H9 (cell line): ENCODE measurements around the gene CLK2. TPM values are rescaled to one million over a fixed set of nuclear protein-coding genes. Genes with fewer than 3 reads are reported as not detected.

Source experiments
- DNase-seq: peaks from one replicate; pipeline ENCODE4 v3.0.0-alpha.2; 2017
- H2AFZ ChIP-seq: one replicate; pipeline ENCODE4 v1.6.1; 2013; ENCODE audit warnings: mild to moderate bottlenecking, low read length, control low read depth, moderate library complexity
- H2AK5ac ChIP-seq: 2 replicates; pipeline ENCODE4 v1.6.1; 2013; ENCODE audit warnings: low read length, control low read depth, mixed read lengths; ENCODE audit not compliant: insufficient read length
- H2BK120ac ChIP-seq: one replicate; pipeline ENCODE4 v1.6.1; 2013; ENCODE audit warnings: low read depth, mild to moderate bottlenecking, low read length, control low read depth, inconsistent platforms; ENCODE audit not compliant: poor library complexity, severe bottlenecking
- H2BK12ac ChIP-seq: 2 replicates; pipeline ENCODE4 v1.6.1; 2013; ENCODE audit warnings: low read length, control low read depth, mixed read lengths, low read depth; ENCODE audit not compliant: insufficient read length
- H2BK15ac ChIP-seq: 2 replicates; pipeline ENCODE4 v1.6.1; 2013; ENCODE audit warnings: low read depth, low read length, control low read depth
- H2BK20ac ChIP-seq: one replicate; pipeline ENCODE4 v1.6.1; 2013; ENCODE audit warnings: low read depth, mild to moderate bottlenecking, low read length, control low read depth, inconsistent platforms; ENCODE audit not compliant: poor library complexity, severe bottlenecking
- H2BK5ac ChIP-seq: 2 replicates; pipeline ENCODE4 v1.6.1; 2013; ENCODE audit warnings: low read length, control low read depth, mixed read lengths; ENCODE audit not compliant: insufficient read length
- H3K14ac ChIP-seq: 2 replicates; pipeline ENCODE4 v1.6.1; 2013; ENCODE audit warnings: low read length, control low read depth; ENCODE audit not compliant: insufficient read depth
- H3K18ac ChIP-seq: 2 replicates; pipeline ENCODE4 v1.6.1; 2013; ENCODE audit warnings: low read depth, mild to moderate bottlenecking, mixed read lengths, low read length, control low read depth; ENCODE audit not compliant: insufficient read length
- H3K23ac ChIP-seq: 2 replicates; pipeline ENCODE4 v1.6.1; 2013; ENCODE audit warnings: low read length, control low read depth, mixed read lengths, low read depth; ENCODE audit not compliant: insufficient read length
- H3K23me2 ChIP-seq: 2 replicates; pipeline ENCODE4 v1.6.1; 2013; ENCODE audit warnings: low read depth, mild to moderate bottlenecking, mixed read lengths, low read length, control low read depth; ENCODE audit not compliant: insufficient read length, poor library complexity, severe bottlenecking
- H3K27ac ChIP-seq: 2 replicates; pipeline ENCODE4 v1.5.1; 2013; ENCODE audit warnings: low read length, control low read depth, mixed read lengths, low read depth; ENCODE audit not compliant: insufficient read length
- H3K27me3 ChIP-seq: 2 replicates; pipeline ENCODE4 v1.6.1; 2013; ENCODE audit warnings: low read length, control low read depth, inconsistent platforms; ENCODE audit not compliant: insufficient read depth
- H3K4ac ChIP-seq: 2 replicates; pipeline ENCODE4 v1.6.1; 2013; ENCODE audit warnings: low read depth, mild to moderate bottlenecking, control low read depth, inconsistent platforms, low read length, moderate library complexity
- H3K4me1 ChIP-seq: 2 replicates; pipeline ENCODE4 v1.6.1; 2013; ENCODE audit warnings: low read length, control low read depth, inconsistent platforms; ENCODE audit not compliant: insufficient read depth
- H3K4me2 ChIP-seq: 2 replicates; pipeline ENCODE4 v1.6.1; 2013; ENCODE audit warnings: low read length, control low read depth, mixed read lengths; ENCODE audit not compliant: insufficient read length, insufficient read depth
- H3K56ac ChIP-seq: 2 replicates; pipeline ENCODE4 v1.6.1; 2013; ENCODE audit warnings: low read depth, mild to moderate bottlenecking, mixed read lengths, low read length, control low read depth; ENCODE audit not compliant: insufficient read length
- H3K79me1 ChIP-seq: 2 replicates; pipeline ENCODE4 v1.6.1; 2013; ENCODE audit warnings: low read depth, mild to moderate bottlenecking, moderate library complexity, low read length, control low read depth, inconsistent platforms; ENCODE audit not compliant: insufficient read depth, poor library complexity, severe bottlenecking
- H3K79me2 ChIP-seq: 2 replicates; pipeline ENCODE4 v1.6.1; 2013; ENCODE audit warnings: low read length, control low read depth, inconsistent platforms; ENCODE audit not compliant: insufficient read depth
- H3K9ac ChIP-seq: 2 replicates; pipeline ENCODE4 v1.6.1; 2013; ENCODE audit warnings: low read length, control low read depth, mixed read lengths; ENCODE audit not compliant: insufficient read length; ENCODE audit errors: extremely low read depth
- H3K9me3 ChIP-seq: one replicate; pipeline ENCODE4 v1.6.1; 2013; ENCODE audit warnings: low read depth, low read length, inconsistent platforms; ENCODE audit not compliant: control insufficient read depth
- H3T11ph ChIP-seq: one replicate; pipeline ENCODE4 v1.6.1; 2013; ENCODE audit warnings: mild to moderate bottlenecking, low read length, control low read depth, inconsistent platforms
- H4K20me1 ChIP-seq: one replicate; pipeline ENCODE4 v1.6.1; 2013; ENCODE audit not compliant: control insufficient read depth, insufficient read length, insufficient read depth
- H4K5ac ChIP-seq: 2 replicates; pipeline ENCODE4 v1.6.1; 2013; ENCODE audit warnings: low read depth, mild to moderate bottlenecking, mixed read lengths, low read length, control low read depth; ENCODE audit not compliant: insufficient read length
- H4K8ac ChIP-seq: replicated peaks from 2 replicates; pipeline ENCODE4 v1.6.1; 2013; ENCODE audit warnings: low read length, control low read depth, mixed read lengths, low read depth; ENCODE audit not compliant: insufficient read length
- H4K91ac ChIP-seq: 2 replicates; pipeline ENCODE4 v1.6.1; 2013; ENCODE audit warnings: low read depth, mild to moderate bottlenecking, moderate library complexity, mixed read lengths, low read length, control low read depth; ENCODE audit not compliant: insufficient read length
- H3K27ac Mint-ChIP-seq, 3 experiments: 2 replicates in 2 of 3; 3 replicates in 1 of 3; pipeline ENCODE4 v1.8.0; 2020 to 2021; ENCODE audit warnings: mixed read lengths in 3 of 3, mild to moderate bottlenecking in 1 of 3, moderate library complexity in 1 of 3
- H3K27me3 Mint-ChIP-seq: 2 replicates; pipeline ENCODE4 v1.8.0; 2021; ENCODE audit warnings: low read depth, mild to moderate bottlenecking, moderate library complexity, mixed read lengths
- H3K36me3 Mint-ChIP-seq, 3 experiments: 2 replicates in 2 of 3; 3 replicates in 1 of 3; pipeline ENCODE4 v1.8.0; 2020 to 2021; ENCODE audit warnings: low read depth in 3 of 3, mixed read lengths in 3 of 3; ENCODE audit not compliant: insufficient read depth in 1 of 3
- H3K4me1 Mint-ChIP-seq, 2 experiments: 2 replicates each; pipeline ENCODE4 v1.8.0; 2020; ENCODE audit warnings: mixed read lengths in 2 of 2
- H3K4me3 Mint-ChIP-seq, 2 experiments: 2 replicates in 1 of 2; 3 replicates in 1 of 2; pipeline ENCODE4 v1.8.0; 2020 to 2021; ENCODE audit warnings: mild to moderate bottlenecking in 2 of 2, mixed read lengths in 2 of 2, moderate library complexity in 1 of 2
- H3K9me3 Mint-ChIP-seq, 2 experiments: 2 replicates in 1 of 2; 3 replicates in 1 of 2; pipeline ENCODE4 v1.8.0; 2020; ENCODE audit warnings: mild to moderate bottlenecking in 2 of 2, mixed read lengths in 2 of 2, moderate library complexity in 1 of 2
- CTCF ChIP-seq: fragments of 200-600 bp; sonication (generic); conservative IDR thresholded peaks from 3 replicates; pipeline ENCODE4 v1.8.0; 2021; ENCODE audit warnings: antibody characterized with exemption, mild to moderate bottlenecking
- WGBS: extraction: QIAGEN DNeasy Blood & Tissue Kit; methylation state at CpG from one replicate; pipeline ENCODE4 v1.1.7; 2013; ENCODE audit warnings: missing lambda C conversion rate, low lambda C conversion rate, mixed read lengths; ENCODE audit not compliant: insufficient read length; ENCODE audit errors: extremely low coverage; 5-methylcytosine and 5-hydroxymethylcytosine counted together
- total RNA-seq: library from RNA; stranded (reverse); gene quantifications from 2 replicates; pipeline ENCODE4 v1.2.1, GENCODE V29; 2021

Gene CLK2
- total RNA-seq, 1 experiment from 2014 or later = 77.5 TPM

GRCh38 chr1:155320661-155321617 is 47.6 kb upstream of the CLK2 start, which contains the start of gene RUSC1:
TSS of gene RUSC1 (plus strand) at chr1:155320894. CDS start at chr1:155321774, 880 bp downstream.
- Histone ChIP-seq H2AFZ (no peak within 1 kb of the TSS), H2AK5ac (no peak within 1 kb of the TSS), H3K27ac (no peak within 1 kb of the TSS), H2BK5ac (no peak within 1 kb of the TSS), H3K9ac (no peak within 1 kb of the TSS), H3K23ac (no peak within 1 kb of the TSS), H3K9me3 (no peaks in the 10 kb centered on the region), H3K18ac (no peak within 1 kb of the TSS), H3T11ph (no peak within 1 kb of the TSS), H3K23me2 (peaks cover 31% of the 10 kb centered on the region), H3K4ac (no peak within 1 kb of the TSS), H4K8ac (no peak within 1 kb of the TSS), H3K4me1 (peaks cover 2% of the 10 kb centered on the region; the same call in 1 of the 2 replicates), H4K91ac (no peak within 1 kb of the TSS), H2BK12ac (no peak within 1 kb of the TSS), H2BK15ac (no peak within 1 kb of the TSS), H4K5ac (no peak within 1 kb of the TSS), H3K4me2 (peak within 1 kb of the TSS; percentile 68), H4K20me1 (no peaks in the 10 kb centered on the region), H2BK20ac (no peak within 1 kb of the TSS), H3K27me3 (no peaks in the 10 kb centered on the region), H3K79me1 (no peaks in the 10 kb centered on the region), H3K56ac (no peak within 1 kb of the TSS), H3K79me2 (no peaks in the 10 kb centered on the region), H2BK120ac (no peak within 1 kb of the TSS), H3K14ac (no peak within 1 kb of the TSS)
- H3K4me3 Mint-ChIP-seq = peak within 1 kb of the TSS; percentile 86 to 93
- H3K27me3 Mint-ChIP-seq = no peaks in the 10 kb centered on the region; the same call in 1 of the 2 replicates
- H3K9me3 Mint-ChIP-seq = no peaks in the 10 kb centered on the region
- peak; percentile 91 for DNase-seq
- no peak for TF ChIP-seq CTCF
- WGBS = no CpG with 5 or more reads among the region's 51 CpGs
- peak within 1 kb of the TSS in 2 of 3 experiments; percentile 59 to 77; a peak in 5 of 7 replicates for H3K27ac Mint-ChIP-seq
- H3K36me3 Mint-ChIP-seq = peaks cover 14 to 25% (median 23%) of the 10 kb centered on the region in 3 experiments; a peak in 6 of 7 replicates
- H3K4me1 Mint-ChIP-seq = peaks cover 36 to 39% of the 10 kb centered on the region in 2 experiments
